ENCODE results near the gene ZNF200. TPM values are rescaled to one million over a fixed set of nuclear protein-coding genes. Genes with fewer than 3 reads are reported as not detected.

The ZNF200 gene
- total RNA-seq, 1 donor, result 4.6 TPM

DNA sequence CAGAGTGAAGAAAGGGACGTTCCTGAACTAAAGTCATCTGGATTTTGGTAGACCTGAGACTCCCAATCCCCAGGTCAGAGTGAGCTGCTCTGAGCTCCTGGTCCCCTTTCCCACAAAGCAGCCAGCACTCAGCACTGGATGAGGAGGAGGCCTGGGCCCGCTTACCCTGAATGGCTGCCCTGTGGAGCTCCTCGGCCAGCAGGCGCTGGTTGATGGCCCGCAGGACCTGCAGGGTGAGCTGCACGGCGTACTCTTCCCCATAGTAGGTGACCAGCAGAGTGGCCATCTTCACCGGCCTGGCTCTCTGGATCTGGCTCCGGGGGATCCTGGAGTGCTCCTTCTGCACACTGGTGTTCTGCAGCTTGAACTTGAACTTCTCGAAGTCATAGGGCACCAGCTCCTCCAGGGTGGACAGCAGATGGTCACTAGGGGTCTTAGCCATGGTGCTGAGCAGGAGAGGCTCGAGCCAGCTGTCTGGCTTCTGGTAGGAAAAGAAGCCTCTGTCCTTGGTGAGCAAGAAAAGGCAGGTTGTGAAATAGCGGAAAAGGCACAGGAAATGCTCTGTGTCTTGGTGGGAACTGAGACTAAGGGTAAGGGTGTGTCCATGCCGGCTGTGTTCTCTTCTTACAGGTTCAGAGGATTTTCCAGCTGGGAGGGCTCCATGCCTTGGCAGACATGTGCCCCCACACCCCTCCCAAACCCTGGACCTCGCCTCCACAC, 21.3 kb upstream of the ZNF200 start, which contains the start of gene MEFV:
Gene MEFV (minus strand): TSS at position 488 of the 720 bp plus-strand sequence. CDS start 46 bp downstream, at position 442.
- no peak for DNase-seq (ENCODE audit: low read depth in 2 of 3, low spot score in 2 of 3)

DNA sequence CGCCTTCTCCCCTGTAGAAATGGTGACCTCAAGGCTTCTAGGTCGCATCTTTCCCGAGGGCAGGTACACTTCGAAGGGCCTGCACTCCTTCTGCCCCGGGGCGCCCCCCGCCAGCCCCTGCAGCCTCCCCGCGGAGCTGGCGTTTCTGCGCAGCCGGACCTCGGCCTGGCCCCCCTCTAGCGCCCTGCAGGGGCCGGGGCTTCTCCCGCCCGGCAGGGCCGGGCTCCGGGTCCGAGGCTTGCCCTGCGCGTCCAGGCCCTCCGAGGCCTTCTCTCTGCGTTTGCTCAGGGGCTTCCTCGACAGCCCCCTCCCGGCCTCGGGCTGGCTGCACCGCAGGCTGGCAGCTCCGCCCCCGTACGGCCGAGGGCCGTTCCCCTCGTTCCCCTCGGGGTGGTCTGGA, 19.4 kb upstream of the ZNF200 start:
- DNase-seq (ENCODE audit: low read depth in 2 of 3, low spot score in 2 of 3), result no peak

DNA sequence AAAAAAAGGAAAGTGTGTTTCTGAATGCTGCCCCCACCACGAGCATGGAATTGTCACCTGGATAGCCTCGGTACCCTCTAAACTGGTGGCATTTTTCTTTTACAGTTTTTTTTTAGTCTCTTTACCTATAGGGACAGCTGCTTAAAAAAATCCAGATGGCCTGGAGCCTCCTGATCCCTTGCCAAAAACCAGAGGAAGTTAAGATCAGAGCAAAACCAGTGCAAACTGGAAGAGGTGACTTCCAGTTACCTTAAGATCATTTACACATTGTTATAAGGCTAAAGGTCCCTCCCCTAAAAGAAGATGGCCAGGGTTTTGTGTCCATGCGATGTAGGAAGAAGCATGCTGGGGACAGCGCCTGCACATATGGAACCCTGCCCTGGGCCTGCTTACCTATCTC, 18.0 kb upstream of the ZNF200 start:
- DNase-seq (ENCODE audit: low read depth in 2 of 3, low spot score in 2 of 3), result no peak

- DNase-seq (ENCODE audit: low read depth in 2 of 3, low spot score in 2 of 3), result no peak
These were observed 14.5 kb upstream of the ZNF200 start for GRCh38 chr16:3249451-3249850.

- DNase-seq (ENCODE audit: low read depth in 2 of 3, low spot score in 2 of 3), result no peak
These were observed 14.1 kb upstream of the ZNF200 start for GRCh38 chr16:3249020-3249419.

DNA sequence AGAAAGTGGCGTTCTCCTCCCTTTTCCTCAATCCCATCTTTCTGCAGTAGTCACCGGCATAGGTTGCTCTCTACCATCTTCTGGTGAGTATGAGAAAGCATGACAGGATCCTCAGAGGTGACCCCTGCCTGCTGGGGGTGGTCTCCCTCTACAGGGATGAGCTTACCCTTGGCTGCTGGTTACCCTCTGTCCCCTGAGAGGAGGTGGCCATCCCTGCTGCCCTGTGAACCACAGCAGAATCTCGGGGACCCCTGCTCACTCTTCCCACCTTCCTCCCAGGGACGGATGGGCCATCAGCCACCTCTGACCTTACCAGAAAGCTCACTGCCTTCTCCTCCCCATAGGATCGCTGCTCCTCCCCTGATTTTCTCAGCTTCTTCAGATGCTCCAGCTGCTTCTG, 13.6 kb upstream of the ZNF200 start:
- DNase-seq (ENCODE audit: low read depth in 2 of 3, low spot score in 2 of 3), result no peak

GRCh38 chr16:3246876-3247275, 11.9 kb upstream of the ZNF200 start:
- DNase-seq (ENCODE audit: low read depth in 2 of 3, low spot score in 2 of 3), result no peak

DNA sequence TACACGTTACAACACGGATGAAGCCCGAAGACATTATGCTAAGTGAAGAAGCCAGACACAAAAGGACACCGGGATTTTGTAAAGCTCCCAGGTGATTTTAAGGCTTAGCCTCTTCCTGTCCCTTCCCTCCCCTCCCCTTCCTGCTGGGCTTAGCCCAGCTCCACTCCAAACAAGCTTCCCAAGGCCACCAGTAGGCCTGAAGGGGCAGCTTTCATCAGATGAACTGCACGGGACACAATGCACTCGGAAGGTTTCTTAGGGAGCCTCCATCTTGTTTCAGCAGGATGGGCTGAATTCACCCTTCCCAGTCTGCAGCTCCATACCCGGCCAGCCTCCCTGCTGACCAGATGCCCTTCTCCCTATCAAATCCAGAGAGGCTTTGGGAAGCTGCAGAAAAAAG, 11.0 kb upstream of the ZNF200 start:
- DNase-seq (ENCODE audit: low read depth in 2 of 3, low spot score in 2 of 3), result no peak

- DNase-seq (ENCODE audit: low read depth in 2 of 3, low spot score in 2 of 3), result no peak
These were observed 8.9 kb upstream of the ZNF200 start for GRCh38 chr16:3243882-3244281.

DNA sequence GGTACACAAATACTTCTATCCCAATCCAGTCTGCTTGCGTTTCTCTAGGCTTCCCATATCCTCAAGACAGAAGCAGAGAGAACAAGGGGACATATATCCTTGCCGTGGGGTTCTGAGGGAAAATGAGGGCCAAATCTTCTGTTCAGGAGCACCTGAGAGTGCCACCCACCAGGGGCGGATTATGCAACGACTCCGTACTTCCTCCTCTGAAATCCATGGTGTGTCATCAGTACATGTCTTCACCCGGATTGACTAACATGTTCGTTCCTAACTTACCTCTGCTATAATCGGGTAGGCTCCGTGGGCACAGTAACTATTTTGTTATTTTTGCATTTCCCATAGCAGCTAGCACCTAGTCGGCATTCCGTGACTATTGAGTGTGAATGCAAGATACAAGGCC, 7.8 kb upstream of the ZNF200 start:
- DNase-seq (ENCODE audit: low read depth in 2 of 3, low spot score in 2 of 3), result no peak

GRCh38 chr16:3241761-3242160, 6.8 kb upstream of the ZNF200 start:
- DNase-seq (ENCODE audit: low read depth in 2 of 3, low spot score in 2 of 3), result no peak

DNA sequence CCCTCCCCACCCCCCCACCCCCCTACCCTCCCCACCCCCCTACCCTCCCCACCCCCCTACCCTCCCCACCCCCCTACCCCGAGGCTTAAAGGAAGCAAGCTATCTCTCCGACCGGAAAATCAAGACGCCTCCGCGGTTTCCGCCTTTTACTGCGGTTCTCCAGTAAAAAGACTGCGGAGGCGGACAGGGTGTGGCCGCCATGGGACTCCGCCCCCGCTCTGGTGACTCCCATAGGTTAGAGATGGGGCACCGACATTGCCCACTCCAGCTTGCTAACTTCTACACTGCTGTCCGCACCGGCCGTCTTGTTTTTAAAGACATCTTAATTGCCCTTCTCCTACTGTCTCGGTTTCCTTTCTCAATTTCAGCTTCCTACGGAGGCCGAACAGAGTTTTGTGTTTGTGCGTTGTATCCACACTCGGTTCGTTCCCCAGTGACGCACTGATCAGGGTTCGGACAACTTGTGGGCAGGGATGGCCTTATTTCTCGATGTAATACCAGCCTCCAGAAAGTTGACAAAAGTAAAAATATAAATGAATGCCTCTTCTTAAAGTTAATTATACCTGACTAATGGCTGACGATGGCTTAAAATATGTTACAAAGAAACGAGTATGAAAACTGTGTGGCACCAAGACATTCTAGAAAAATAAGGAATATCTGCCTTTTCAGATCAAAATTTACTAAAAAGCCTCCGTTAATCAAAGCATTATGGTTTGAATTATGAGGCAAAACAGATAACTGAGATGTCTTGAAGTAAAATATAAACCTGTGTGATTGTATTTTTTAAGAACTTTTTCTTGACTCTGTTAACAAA, 1.1 kb upstream of the ZNF200 start:
- peak in 2 of 3 donors; percentile 31 to 63 for DNase-seq (ENCODE audit: low read depth in 2 of 3, low spot score in 2 of 3)

DNA sequence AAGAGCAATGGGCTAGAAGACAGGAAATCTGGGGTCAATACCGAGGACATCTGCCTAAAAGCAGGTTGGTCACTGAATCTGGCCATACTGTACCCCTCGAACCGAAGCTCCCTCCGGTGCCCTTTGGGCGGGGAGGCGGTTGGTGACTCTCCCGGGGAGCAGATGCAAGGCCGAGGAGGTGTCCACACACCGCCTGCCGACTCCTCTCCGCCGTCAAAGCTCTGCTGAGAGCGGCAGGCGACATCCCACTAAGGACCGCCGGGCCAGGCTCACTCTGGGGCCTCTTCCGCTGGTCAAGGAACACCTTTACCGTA, 458 bp downstream of the ZNF200 start:
- DNase-seq (ENCODE audit: low read depth in 2 of 3, low spot score in 2 of 3), result no peak

DNA sequence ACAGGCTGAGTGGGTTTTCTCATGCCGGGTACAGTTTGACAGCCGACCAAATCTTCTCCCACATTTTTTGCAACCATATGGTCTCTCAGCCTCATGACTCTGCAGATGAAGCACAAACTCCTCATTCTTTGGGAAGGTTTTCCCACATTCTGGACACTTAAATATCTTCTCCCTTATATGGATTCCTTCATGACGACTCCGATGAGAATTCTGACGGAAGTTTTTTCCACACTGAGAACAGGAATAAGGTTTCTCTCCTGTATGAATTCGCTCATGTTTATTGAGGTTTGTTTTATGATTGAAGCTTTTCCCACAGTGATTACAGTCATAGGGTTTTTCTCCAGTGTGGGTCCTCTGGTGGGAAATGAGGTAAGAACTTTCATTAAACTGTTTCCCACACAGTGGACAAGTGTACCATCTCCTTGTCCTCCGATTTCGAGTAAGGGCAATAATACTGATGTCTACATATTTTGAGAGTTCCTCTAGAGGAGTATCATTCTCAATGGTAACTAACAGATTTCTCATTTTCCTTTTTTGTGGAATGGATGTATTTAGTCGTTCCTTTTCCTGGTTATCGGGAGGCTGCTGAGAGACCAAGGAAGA, 10.9 kb downstream of the ZNF200 start:
- peak in 1 of 3 donors; percentile 24 for DNase-seq (ENCODE audit: low read depth in 2 of 3, low spot score in 2 of 3)

DNA sequence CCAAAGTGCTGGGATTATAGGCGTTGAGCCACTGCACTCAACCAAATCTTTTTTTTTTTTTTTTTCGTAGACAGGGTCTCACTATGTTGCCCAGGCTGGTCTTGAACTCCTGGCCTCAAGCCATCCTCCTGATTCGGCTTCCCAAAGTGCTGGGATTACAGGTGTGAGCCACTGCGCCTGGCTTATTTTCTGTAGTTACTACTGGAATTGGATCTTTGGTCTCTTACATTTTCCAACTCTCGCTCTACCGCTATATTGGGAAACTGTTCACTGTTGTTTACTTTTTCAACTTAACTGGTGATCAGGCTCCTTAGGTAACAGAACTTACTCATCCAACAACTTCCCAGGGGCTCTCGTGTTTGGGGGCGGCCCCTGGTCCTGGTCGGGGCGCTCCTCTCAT, 14.1 kb downstream of the ZNF200 start:
- no peak for DNase-seq (ENCODE audit: low read depth in 2 of 3, low spot score in 2 of 3)

DNA sequence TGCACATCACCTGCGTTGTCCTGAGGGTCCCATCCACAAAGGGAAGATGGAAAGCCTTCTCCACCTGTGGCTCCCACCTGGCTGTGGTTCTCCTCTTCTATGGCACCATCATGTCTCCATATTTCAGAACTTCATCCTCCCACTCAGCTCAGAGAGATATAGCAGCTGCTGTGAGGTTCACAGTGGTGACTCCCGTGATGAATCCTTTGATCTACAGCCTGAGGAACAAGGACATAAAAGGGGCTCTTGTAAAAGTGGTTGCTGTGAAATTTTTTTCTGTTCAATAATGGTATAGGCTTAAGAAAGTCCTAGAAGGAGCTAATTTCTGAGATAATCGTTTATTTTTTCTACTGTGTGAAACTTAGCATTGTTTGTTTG, 18.7 kb downstream of the ZNF200 start:
- no peak for DNase-seq (ENCODE audit: low read depth in 2 of 3, low spot score in 2 of 3)

DNA sequence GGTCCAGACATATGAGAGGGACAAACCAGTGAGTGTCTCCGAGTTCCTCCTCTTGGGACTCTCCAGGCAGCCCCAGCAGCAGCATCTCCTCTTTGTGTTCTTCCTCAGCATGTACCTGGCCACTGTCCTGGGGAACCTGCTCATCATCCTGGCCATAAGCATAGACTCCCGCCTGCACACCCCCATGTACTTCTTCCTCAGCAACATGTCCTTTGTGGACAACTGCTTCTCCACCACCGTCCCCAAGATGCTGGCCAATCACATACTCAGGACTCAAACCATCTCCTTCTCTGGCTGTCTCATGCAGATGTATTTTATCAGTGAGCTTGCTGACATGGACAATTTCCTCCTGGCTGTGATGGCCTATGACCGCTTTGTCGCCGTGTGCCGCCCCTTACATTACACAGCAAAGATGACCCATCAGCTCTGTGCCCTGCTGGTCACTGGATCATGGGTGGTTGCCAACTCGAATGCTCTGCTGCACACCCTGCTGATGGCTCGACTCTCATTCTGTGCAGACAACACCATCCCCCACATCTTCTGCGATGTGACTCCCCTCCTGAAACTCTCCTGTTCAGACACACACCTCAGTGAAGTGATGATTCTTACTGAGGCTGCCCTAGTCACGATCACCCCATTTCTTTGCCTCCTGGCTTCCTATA, 19.2 kb downstream of the ZNF200 start:
- no peak for DNase-seq (ENCODE audit: low read depth in 2 of 3, low spot score in 2 of 3)

GRCh38 chr16:3214904-3215600, 19.9 kb downstream of the ZNF200 start:
- peak in 1 of 3 donors; percentile 22 for DNase-seq (ENCODE audit: low read depth in 2 of 3, low spot score in 2 of 3)

DNA sequence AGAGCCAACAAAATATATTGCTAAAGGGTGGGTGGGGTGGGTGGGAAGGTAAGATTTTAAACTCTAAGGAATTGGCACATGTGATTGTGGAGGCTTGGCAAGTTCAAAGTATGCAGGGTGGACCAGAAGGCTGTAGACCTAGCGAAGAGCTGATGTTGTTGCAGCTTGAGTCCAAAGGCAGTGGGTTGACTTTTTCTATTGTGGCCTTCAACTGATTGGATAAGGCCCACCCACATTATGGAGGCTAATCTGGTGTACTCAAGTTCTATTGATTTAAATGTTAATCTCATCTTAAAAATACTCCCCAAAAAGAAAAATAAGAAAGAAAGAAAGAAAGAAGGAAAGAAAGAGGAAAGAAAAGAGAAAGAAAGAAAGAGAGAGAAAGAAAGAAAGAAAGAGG, 22.4 kb downstream of the ZNF200 start:
- no peak for DNase-seq (ENCODE audit: low read depth in 2 of 3, low spot score in 2 of 3)

DNA sequence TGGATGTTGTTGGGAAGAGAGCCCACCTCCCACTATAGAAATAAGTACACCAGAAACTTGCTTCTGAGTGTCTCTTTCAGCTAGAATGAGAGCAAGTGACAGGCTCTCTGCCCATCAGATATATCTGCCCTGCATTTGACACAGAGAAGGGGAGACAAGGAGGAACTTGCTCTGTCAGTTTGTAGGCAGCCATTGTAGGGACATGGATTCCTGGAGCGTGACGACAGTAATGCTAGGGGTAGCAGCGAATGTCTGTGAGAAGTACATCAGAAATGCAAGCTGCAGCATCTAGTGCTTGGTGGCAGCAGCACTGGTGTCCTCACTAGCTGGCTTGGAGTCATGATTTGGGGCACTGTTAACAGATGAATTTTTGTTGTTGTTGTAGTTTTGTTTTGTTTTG, 23.0 kb downstream of the ZNF200 start:
- DNase-seq (ENCODE audit: low read depth in 2 of 3, low spot score in 2 of 3), result no peak

Data from hematopoietic multipotent progenitor cell (in vitro differentiated cells).